H1 (cell line): ENCODE data around the gene EPB41L2. TPM values are rescaled to one million over a fixed set of nuclear protein-coding genes. Genes with fewer than 3 reads are reported as not detected.

Source experiments
- CTCF ChIA-PET: fragments of 300-600 bp; sonication (Branson Sonifier 250); formaldehyde crosslinking; loops from one replicate; lab custom pipeline; 2021; ENCODE audit not compliant: partially characterized antibody; lab: Charles Lee
- POLR2A ChIA-PET: fragments of 300-600 bp; sonication (Branson Sonifier 250); formaldehyde crosslinking; loops from one replicate; lab custom pipeline; 2021; ENCODE audit warnings: inconsistent platforms; ENCODE audit not compliant: partially characterized antibody; lab: Charles Lee
- DNase-seq, 2 experiments: peaks; one replicate each; pipeline versions ENCODE4 v3.0.0 to v3.0.0-alpha.2; 2010 to 2022; ENCODE audit warnings: low spot score in 2 of 2, low read depth in 1 of 2, mixed read lengths in 1 of 2
- FAIRE-seq: peaks from 2 replicates; lab custom pipeline; 2011; peaks lifted over from hg19 to GRCh38; lab: Jason Lieb, UNC
- H2AFZ ChIP-seq: 2 replicates; pipeline ENCODE4 v1.8.1; 2012; ENCODE audit warnings: low read length, inconsistent platforms
- H2AK5ac ChIP-seq: 2 replicates; pipeline ENCODE4 v1.6.1; 2013; ENCODE audit warnings: low read depth, low read length
- H2BK120ac ChIP-seq: replicated peaks from 2 replicates; pipeline ENCODE3; 2013; ENCODE audit warnings: low read depth, low read length, inconsistent platforms
- H2BK12ac ChIP-seq: 2 replicates; pipeline ENCODE4 v1.6.1; 2013; ENCODE audit warnings: low read depth, low read length
- H2BK15ac ChIP-seq: 2 replicates; pipeline ENCODE4 v1.6.1; 2013; ENCODE audit warnings: low read length
- H2BK20ac ChIP-seq: 2 replicates; pipeline ENCODE4 v1.6.1; 2013; ENCODE audit warnings: low read length
- H2BK5ac ChIP-seq: 2 replicates; pipeline ENCODE4 v1.6.1; 2013; ENCODE audit warnings: low read depth, low read length
- H3K14ac ChIP-seq: 2 replicates; pipeline ENCODE4 v1.6.1; 2013; ENCODE audit warnings: inconsistent platforms; ENCODE audit not compliant: insufficient read length
- H3K18ac ChIP-seq: 2 replicates; pipeline ENCODE4 v1.6.1; 2013; ENCODE audit warnings: low read length; ENCODE audit errors: extremely low read depth
- H3K23ac ChIP-seq: 2 replicates; pipeline ENCODE4 v1.6.1; 2013; ENCODE audit warnings: inconsistent platforms; ENCODE audit not compliant: insufficient read length
- H3K23me2 ChIP-seq: 2 replicates; pipeline ENCODE4 v1.6.1; 2013; ENCODE audit warnings: low read depth, low read length
- H3K27ac ChIP-seq: 2 replicates; pipeline ENCODE4 v1.6.1; 2011; ENCODE audit warnings: low read depth, low read length, inconsistent platforms
- H3K27me3 ChIP-seq, 4 experiments: replicated peaks in 1 of 4; 1 replicate in 1 of 4; 2 replicates in 3 of 4; pipeline versions ENCODE4 v1.6.1 to v1.8.1; 2011 to 2013; ENCODE audit warnings: low read length in 3 of 4, mild to moderate bottlenecking in 3 of 4, inconsistent platforms in 2 of 4, mixed read lengths in 2 of 4, moderate library complexity in 1 of 4; ENCODE audit not compliant: control insufficient read depth in 3 of 4, insufficient read depth in 3 of 4; ENCODE audit errors: extremely low read depth in 1 of 4
- H3K36me3 ChIP-seq, 4 experiments: 2 replicates each; pipeline versions ENCODE4 v1.6.1 to v1.8.1; 2011 to 2013; ENCODE audit warnings: mild to moderate bottlenecking in 4 of 4, low read length in 3 of 4, moderate library complexity in 2 of 4, control low read depth in 1 of 4, inconsistent platforms in 1 of 4; ENCODE audit not compliant: insufficient read depth in 4 of 4, control insufficient read depth in 2 of 4
- H3K4ac ChIP-seq: replicated peaks from 2 replicates; pipeline ENCODE3; 2013; ENCODE audit warnings: low read length, low read depth, mixed read lengths, inconsistent platforms; ENCODE audit not compliant: insufficient read length
- H3K4me1 ChIP-seq, 4 experiments: replicated peaks in 1 of 4; 1 replicate in 1 of 4; 2 replicates in 3 of 4; pipeline versions ENCODE4 v1.6.1 to v1.8.1; 2011 to 2013; ENCODE audit warnings: low read length in 3 of 4, inconsistent platforms in 2 of 4, mixed read lengths in 1 of 4; ENCODE audit not compliant: insufficient read depth in 4 of 4, control insufficient read depth in 3 of 4
- H3K4me2 ChIP-seq, 2 experiments: 2 replicates each; pipeline versions ENCODE4 v1.6.1 to v1.8.1; 2011 to 2013; ENCODE audit warnings: low read depth in 2 of 2, low read length in 2 of 2, control low read depth in 1 of 2, inconsistent platforms in 1 of 2, mild to moderate bottlenecking in 1 of 2; ENCODE audit not compliant: insufficient read depth in 1 of 2
- H3K4me3 ChIP-seq, 4 experiments: fragments of 200-600, 300-600 bp in 1 of 4; sonication (generic), shearing (Covaris generic), sonication (Bioruptor Twin) in 1 of 4; 2 replicates each; pipeline versions ENCODE4 v1.5.1 to v1.8.1; 2011 to 2016; ENCODE audit warnings: low read length in 4 of 4, low read depth in 3 of 4, control low read depth in 2 of 4, inconsistent platforms in 2 of 4, mild to moderate bottlenecking in 2 of 4, mixed read lengths in 1 of 4, moderate library complexity in 1 of 4; ENCODE audit not compliant: insufficient read depth in 2 of 4; ENCODE audit errors: extremely low read depth in 1 of 4
- H3K56ac ChIP-seq: replicated peaks from 2 replicates; pipeline ENCODE3; 2013; ENCODE audit warnings: low read depth, mild to moderate bottlenecking, mixed read lengths, low read length, inconsistent platforms; ENCODE audit not compliant: insufficient read length
- H3K79me1 ChIP-seq: 2 replicates; pipeline ENCODE4 v1.6.1; 2013; ENCODE audit warnings: low read depth, low read length, control low read depth
- H3K79me2 ChIP-seq, 2 experiments: 2 replicates each; pipeline versions ENCODE4 v1.6.1 to v1.8.1; 2012 to 2013; ENCODE audit warnings: low read length in 2 of 2, mild to moderate bottlenecking in 2 of 2, inconsistent platforms in 1 of 2; ENCODE audit not compliant: insufficient read depth in 2 of 2, control insufficient read depth in 1 of 2
- H3K9ac ChIP-seq, 4 experiments: replicated peaks in 1 of 4; 1 replicate in 1 of 4; 2 replicates in 3 of 4; pipeline versions ENCODE4 v1.6.1 to v1.8.1; 2011 to 2013; ENCODE audit warnings: low read depth in 3 of 4, low read length in 3 of 4, control low read depth in 2 of 4, mild to moderate bottlenecking in 2 of 4, moderate library complexity in 2 of 4, inconsistent platforms in 1 of 4; ENCODE audit errors: extremely low read depth in 1 of 4
- H3K9me3 ChIP-seq, 2 experiments: 2 replicates each; pipeline versions ENCODE4 v1.6.1 to v1.8.1; 2012 to 2013; ENCODE audit warnings: mild to moderate bottlenecking in 2 of 2, moderate library complexity in 2 of 2, control low read depth in 1 of 2, inconsistent platforms in 1 of 2, low read depth in 1 of 2, low read length in 1 of 2, mixed read lengths in 1 of 2; ENCODE audit not compliant: insufficient read depth in 2 of 2
- H4K20me1 ChIP-seq, 2 experiments: replicated peaks in 1 of 2; 2 replicates each; pipeline versions ENCODE3 to v1.8.1; 2011 to 2013; ENCODE audit warnings: inconsistent platforms in 2 of 2, low read length in 2 of 2, mild to moderate bottlenecking in 1 of 2; ENCODE audit not compliant: insufficient read depth in 2 of 2, control insufficient read depth in 1 of 2
- H4K5ac ChIP-seq: 2 replicates; pipeline ENCODE4 v1.6.1; 2013; ENCODE audit warnings: low read length, low read depth, mixed read lengths, inconsistent platforms; ENCODE audit not compliant: insufficient read length
- H4K8ac ChIP-seq: 2 replicates; pipeline ENCODE4 v1.8.0; 2013; ENCODE audit warnings: mild to moderate bottlenecking, moderate library complexity, low read length, inconsistent platforms; ENCODE audit not compliant: insufficient read depth; ENCODE audit errors: extremely low read depth
- H4K91ac ChIP-seq: replicated peaks from 2 replicates; pipeline ENCODE3; 2013; ENCODE audit warnings: low read length, mixed read lengths, inconsistent platforms; ENCODE audit not compliant: insufficient read length
- BCL11A ChIP-seq, 2 experiments: IDR thresholded peaks; one replicate each; pipeline ENCODE4 v1.6.1; 2011; ENCODE audit warnings: low read depth in 2 of 2, low read length in 2 of 2, mild to moderate bottlenecking in 2 of 2
- BRCA1 ChIP-seq: IDR thresholded peaks from 2 replicates; pipeline ENCODE4 v1.6.1; 2012; ENCODE audit warnings: low read depth, low read length, improper control_type of control experiment
- CEBPB ChIP-seq: IDR thresholded peaks from 2 replicates; pipeline ENCODE4 v1.6.1; 2012; ENCODE audit warnings: low read depth, low read length
- CHD2 ChIP-seq: IDR thresholded peaks from 2 replicates; pipeline ENCODE4 v1.6.1; 2012; ENCODE audit warnings: low read length, improper control_type of control experiment
- HDAC2 ChIP-seq, 2 experiments: fragments of 300-600 bp in 1 of 2; sonication (generic) in 1 of 2; IDR thresholded peaks; 2 replicates each; pipeline ENCODE4 v1.6.1; 2011 to 2012; ENCODE audit warnings: low read depth in 2 of 2, low read length in 2 of 2, mild to moderate bottlenecking in 2 of 2, moderate library complexity in 2 of 2, borderline replicate concordance in 1 of 2, inconsistent platforms in 1 of 2
- SIRT6 ChIP-seq: IDR thresholded peaks from one replicate; pipeline ENCODE4 v1.7.1; 2012; ENCODE audit warnings: low read length, inconsistent platforms
- TBP ChIP-seq: IDR thresholded peaks from 2 replicates; pipeline ENCODE4 v1.6.1; 2011; ENCODE audit warnings: low read depth, low read length, improper control_type of control experiment
- TEAD4 ChIP-seq: IDR thresholded peaks from 2 replicates; pipeline ENCODE4 v1.6.1; 2012; ENCODE audit warnings: low read depth, low read length, inconsistent platforms, mixed read lengths
- WGBS, 2 experiments: shearing (Covaris generic) in 1 of 2; methylation state at CpG; one replicate each; pipeline versions ENCODE4 v1.1.6 to v1.1.7; 2013 to 2015; ENCODE audit warnings: low lambda C conversion rate in 2 of 2, mixed read lengths in 2 of 2, inconsistent platforms in 1 of 2, low coverage in 1 of 2, missing lambda C conversion rate in 1 of 2; ENCODE audit not compliant: insufficient replicate concordance in 2 of 2, insufficient coverage in 1 of 2, insufficient read length in 1 of 2; ENCODE audit errors: extremely low coverage in 1 of 2, missing lambda C conversion rate in 1 of 2; 5-methylcytosine and 5-hydroxymethylcytosine counted together
- polyA plus RNA-seq, 7 experiments: library from polyadenylated mRNA; depleted of rRNA in 3 of 7; stranded (reverse) in 5 of 7; unstranded in 2 of 7; fragments of >200 nt in 5 of 7; fragments of 200-250 nt in 2 of 7; gene quantifications; 1 replicate in 5 of 7; 2 replicates in 1 of 7; 4 replicates in 1 of 7; pipeline versions ENCODE4 v1.2.1 to v1.2.3, GENCODE V29; 2011 to 2013; ENCODE audit warnings: missing spikeins in 2 of 7, mixed read lengths in 2 of 7
- total RNA-seq: library from RNA; stranded (reverse); fragmentation: NEBNext Ultra II Directional; extraction: Animal tissue kit (Norgen Biotek cat#: 25700); gene quantifications from 2 replicates; pipeline ENCODE4 v1.2.1, GENCODE V29; 2021

Gene EPB41L2
- total and polyA plus RNA-seq, 2 of the 8 experiments (the other 6 are each of a cell fraction or from before 2014, with no cell fraction given) = 22.5 to 123 TPM

DNA sequence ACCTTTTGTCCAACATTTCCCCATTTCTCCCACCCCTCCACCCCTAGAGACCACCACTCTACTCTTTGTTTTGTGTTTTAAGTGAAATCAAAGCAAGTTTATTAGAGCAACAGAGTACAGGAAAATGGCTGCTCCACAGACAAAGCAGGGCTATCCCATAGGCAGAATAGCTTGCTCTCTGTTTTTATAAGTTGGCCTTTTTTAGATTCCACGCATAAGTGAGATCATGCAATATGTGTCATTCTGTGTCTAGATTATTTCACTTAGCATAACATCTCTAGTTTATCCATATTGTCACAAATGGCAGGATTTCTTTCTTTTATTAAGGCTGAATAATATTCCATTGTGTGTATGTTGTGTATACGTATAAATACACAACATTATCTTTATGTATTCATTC, 266.0 kb downstream of the EPB41L2 start:
- Histone ChIP-seq H3K14ac (no peak overlapping the region), H4K20me1 (no peaks in the 10 kb centered on the region), H2BK120ac (no peak overlapping the region), H2BK5ac (no peak overlapping the region), H3K79me2 (no peaks in the 10 kb centered on the region), H3K4ac (no peak overlapping the region), H3K27ac (no peak overlapping the region), H3K4me1 (peaks cover 0 to 6% (median 3%) of the 10 kb centered on the region in 4 experiments; a peak in 2 of 7 replicates), H2BK15ac (no peak overlapping the region), H4K8ac (no peak overlapping the region), H2BK20ac (no peak overlapping the region), H2AK5ac (no peak overlapping the region), H3K23ac (no peak overlapping the region), H3K79me1 (no peaks in the 10 kb centered on the region), H2AFZ (no peak overlapping the region), H3K23me2 (no peaks in the 10 kb centered on the region; the same call in 1 of the 2 replicates), H3K36me3 (no peaks in the 10 kb centered on the region; a peak in 2 of 8 replicates), H2BK12ac (no peak overlapping the region), H3K9me3 (peaks cover 0 to 11% of the 10 kb centered on the region in 2 experiments; a peak in 3 of 4 replicates), H3K9ac (no peak overlapping the region), H3K4me2 (no peak overlapping the region), H4K5ac (no peak overlapping the region), H3K27me3 (peaks cover 0 to 1% (median 0%) of the 10 kb centered on the region in 4 experiments; a peak in 1 of 7 replicates), H4K91ac (no peak overlapping the region), H3K4me3 (no peak overlapping the region), H3K18ac (no peak overlapping the region), H3K56ac (no peak overlapping the region)
- DNase-seq = no peak
- POLR2A ChIA-PET = no interaction called here
- WGBS, 2 experiments = 87% methylated on average over 2 of the region's 2 CpGs; no CpG with 5 or more reads in 1 of the 2 experiments
- CTCF ChIA-PET = no interaction called here
- FAIRE-seq = no peak
- TF ChIP-seq TEAD4 (no peak), BRCA1 (no peak), HDAC2 (IDR thresholded peaks at IDR 0.05; ENCODE audit: borderline replicate concordance in 1 of 2, low read depth in 2 of 2, low read length in 2 of 2) (no peak), BCL11A (IDR thresholded peaks at IDR 0.05; ENCODE audit: low read depth in 2 of 2, low read length in 2 of 2) (no peak), CEBPB (no peak), SIRT6 (no peak), CHD2 (no peak), TBP (no peak)
